GM21390 (cell line): ENCODE data around the gene BHLHE23.

ENCODE experiments used
- ATAC-seq: cut with Tn5 transposase; IDR thresholded peaks from one replicate; pipeline ENCODE4 v1.9.1; 2021; ENCODE audit not compliant: unreplicated experiment

The BHLHE23 gene

GRCh38 chr20:63006540-63007359 lies at the start of gene BHLHE23:
BHLHE23 (minus strand) TSS chr20:63006964; CDS start chr20:63006774, 190 bp downstream.
- no peak for ATAC-seq

DNA sequence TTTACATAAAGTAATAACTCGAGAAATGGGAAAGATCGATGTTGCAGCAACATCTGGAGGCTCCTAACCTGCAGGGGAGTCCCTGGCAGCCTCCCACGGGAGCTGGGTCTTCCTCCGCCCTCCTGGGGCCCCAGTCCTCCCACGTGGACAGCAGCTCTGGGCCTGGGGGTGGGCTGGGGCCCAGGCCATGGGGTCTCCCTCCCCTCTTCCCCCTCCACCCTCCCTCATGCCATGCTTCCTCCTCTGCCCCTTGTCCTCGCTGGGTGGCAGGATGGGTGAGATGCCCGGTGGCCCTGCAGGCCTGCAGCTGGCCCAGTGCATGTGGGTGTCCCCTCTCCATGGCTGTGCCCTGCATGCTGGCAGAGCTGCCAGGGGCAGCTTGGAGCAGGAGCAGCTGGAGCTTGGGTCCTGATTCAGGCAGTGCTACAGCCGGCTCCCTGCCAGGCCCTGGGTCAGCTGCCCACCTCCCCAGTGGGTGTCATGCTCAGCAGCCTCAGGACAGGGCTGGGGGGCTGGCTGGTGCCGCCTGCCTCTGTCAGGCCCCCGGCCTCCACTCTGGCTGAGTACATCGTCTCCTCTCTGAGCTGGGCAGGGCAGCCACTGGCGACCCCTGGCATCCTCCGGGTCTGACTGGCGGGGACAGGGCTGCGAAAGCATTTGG lies 48.9 kb upstream of the BHLHE23 start:
- ATAC-seq, result no peak

GRCh38 chr20:63054681-63055240 lies 48.0 kb upstream of the BHLHE23 start:
- ATAC-seq, result no peak

GRCh38 chr20:63054103-63054474 lies 47.3 kb upstream of the BHLHE23 start:
- no peak for ATAC-seq

GRCh38 chr20:63053432-63054102 lies 46.8 kb upstream of the BHLHE23 start:
- ATAC-seq, result no peak

- ATAC-seq, result no peak
Observed at GRCh38 chr20:63052571-63053431, 46.0 kb upstream of the BHLHE23 start.

DNA sequence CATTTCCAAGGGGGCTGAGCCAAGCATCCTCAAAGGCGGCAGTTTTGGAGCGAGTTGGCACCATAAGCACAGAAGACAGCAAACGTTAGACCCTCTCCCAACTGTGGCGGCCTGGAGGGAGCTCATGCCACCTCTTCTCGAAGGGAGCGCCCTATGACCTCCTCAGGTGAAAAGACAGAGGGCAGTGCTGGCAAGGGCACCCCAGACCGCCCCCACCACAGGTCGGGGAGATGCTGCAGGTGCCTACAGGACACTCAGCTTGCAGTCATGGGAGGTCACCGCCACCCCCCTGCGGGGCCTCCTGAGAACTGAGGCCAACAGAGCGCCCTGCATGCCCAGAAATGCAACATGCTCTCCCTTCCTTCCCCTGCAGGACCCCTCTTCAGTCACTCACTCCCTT lies 45.1 kb upstream of the BHLHE23 start:
- no peak for ATAC-seq

DNA sequence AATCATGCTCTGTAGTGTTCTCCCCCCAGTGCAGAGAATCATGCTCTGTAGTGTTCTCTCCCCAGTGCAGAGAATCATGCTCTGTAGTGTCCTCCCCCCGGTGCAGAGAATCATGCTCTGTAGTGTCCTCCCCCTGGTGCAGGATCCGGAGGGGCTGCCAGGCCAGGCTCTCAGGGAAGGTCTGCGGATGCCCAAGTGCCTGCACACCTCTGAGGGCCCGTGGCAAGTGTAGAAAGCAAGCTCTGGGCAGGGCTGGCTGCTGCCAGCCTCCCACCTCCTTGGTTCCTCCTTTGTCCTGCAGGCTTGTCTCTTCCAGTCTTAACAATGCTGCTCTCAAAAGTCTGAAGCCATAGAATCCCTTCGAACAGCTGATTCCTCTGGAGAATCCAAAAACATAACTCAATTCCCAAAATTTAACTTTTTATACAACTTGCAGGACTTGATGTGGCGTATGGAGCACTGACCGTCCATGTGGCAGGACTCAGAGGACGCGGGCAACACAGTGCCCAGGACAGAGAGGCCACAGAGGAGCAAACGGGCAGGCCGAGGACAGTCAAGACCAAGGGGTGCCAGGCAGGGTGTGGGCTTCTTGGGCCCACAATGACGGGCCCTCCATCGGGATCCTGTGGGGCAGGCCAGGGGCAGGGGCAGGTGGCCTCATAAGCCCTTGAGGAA lies 44.6 kb upstream of the BHLHE23 start:
- ATAC-seq, result no peak

GRCh38 chr20:63050406-63050805 lies 43.6 kb upstream of the BHLHE23 start:
- ATAC-seq, result no peak

- ATAC-seq, result no peak
Observed at GRCh38 chr20:63049561-63050221, 42.9 kb upstream of the BHLHE23 start.

- no peak for ATAC-seq
Observed at GRCh38 chr20:63049191-63049518, 42.4 kb upstream of the BHLHE23 start.

- no peak for ATAC-seq
Observed at GRCh38 chr20:63048516-63049190, 41.9 kb upstream of the BHLHE23 start.

- no peak for ATAC-seq
Observed at GRCh38 chr20:63047946-63048345, 41.2 kb upstream of the BHLHE23 start.

GRCh38 chr20:63047267-63047666 lies 40.5 kb upstream of the BHLHE23 start:
- no peak for ATAC-seq

DNA sequence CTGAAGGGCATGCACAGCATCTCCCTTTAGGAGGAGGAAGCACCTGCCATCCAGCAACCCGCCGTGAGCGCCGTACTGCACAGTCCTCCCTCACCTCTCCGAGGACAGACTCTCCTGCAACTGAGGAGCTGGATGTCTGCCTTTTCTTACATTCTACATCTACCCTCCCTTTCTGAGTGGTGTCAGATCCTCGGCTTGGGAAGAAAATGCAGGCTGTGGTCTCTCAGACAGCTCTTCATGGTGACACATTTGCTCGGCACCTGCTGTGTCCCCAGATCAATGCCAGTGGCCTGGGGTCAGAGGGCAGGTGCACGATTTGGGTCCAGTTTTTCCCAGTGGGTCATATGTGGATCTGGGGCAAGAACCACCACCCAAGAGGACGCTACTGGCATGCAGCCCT lies 40.1 kb upstream of the BHLHE23 start:
- no peak for ATAC-seq

DNA sequence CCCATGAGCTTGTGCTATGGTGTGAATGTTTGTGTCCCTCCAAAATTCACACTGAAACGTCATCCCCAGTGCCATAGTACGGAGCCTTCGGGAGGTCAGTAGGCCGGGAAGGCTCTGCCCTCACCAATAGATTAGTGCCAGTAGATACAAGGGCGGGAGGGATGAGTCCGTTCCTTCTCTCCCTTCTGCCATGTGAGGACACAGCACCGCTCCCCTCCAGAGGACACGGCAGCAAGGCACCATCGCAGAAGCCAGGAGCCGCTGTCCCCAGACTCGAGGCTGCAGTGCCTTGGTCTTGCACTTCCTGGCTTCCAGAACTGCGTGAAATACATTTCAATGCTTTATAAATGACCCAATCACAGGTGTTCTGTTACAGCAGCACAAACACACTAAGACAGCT lies 39.2 kb upstream of the BHLHE23 start:
- ATAC-seq, result no peak

DNA sequence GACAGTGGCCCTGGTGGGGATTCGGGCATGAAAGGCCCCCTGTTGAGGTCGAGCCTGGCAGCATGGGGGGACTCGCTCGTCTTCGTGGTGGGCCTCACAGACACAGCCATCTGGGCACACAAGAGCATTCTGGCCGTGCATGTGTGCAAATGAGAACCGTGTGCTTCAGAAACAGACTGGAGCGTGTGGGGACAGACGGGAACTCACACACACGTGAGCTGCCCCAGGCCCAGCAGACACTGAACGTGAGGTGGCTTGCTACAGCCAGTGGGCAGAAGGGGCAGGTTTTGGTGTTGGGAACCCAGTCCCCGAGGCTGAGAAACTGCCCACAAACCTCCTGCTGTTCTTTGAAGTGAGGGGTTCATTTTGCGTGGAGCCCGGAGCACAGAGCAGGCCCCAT lies 38.6 kb upstream of the BHLHE23 start:
- no peak for ATAC-seq

- ATAC-seq, result no peak
Observed at GRCh38 chr20:63044605-63045004, 37.8 kb upstream of the BHLHE23 start.

DNA sequence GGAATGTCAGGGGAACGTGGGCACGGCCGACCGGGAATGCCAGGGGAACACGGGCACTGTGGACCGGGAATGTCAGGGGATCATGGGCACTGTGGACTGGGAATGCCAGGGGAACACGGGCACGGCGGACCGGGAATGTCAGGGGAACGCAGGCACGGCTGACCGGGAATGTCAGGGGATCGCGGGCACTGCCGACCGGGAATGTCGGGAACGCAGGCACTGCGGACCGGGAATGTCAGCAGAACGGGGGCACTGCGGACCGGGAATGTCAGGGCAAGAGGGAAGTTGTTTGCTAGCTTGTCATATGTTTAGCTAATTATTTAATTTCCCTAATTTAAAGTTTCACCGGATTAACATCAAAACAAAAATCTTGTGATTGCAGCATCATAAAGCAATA lies 37.4 kb upstream of the BHLHE23 start:
- no peak for ATAC-seq
